GM12873 (cell line): ENCODE data around the gene FBXL4.
A peak's percentile ranks its signal among the peaks of the same experiment; 100 is the strongest.

Experiments
- CTCF ChIP-seq: IDR thresholded peaks from 2 replicates; pipeline ENCODE4 v1.5.1; 2012; ENCODE audit warnings: low read depth, mild to moderate bottlenecking, moderate library complexity, low read length, control low read depth; ENCODE audit not compliant: insufficient read depth; ENCODE audit errors: missing control alignments

The FBXL4 gene

GRCh38 chr6:98843271-98844243, 104.2 kb downstream of the FBXL4 start:
- TF ChIP-seq CTCF = no peak

GRCh38 chr6:98842342-98843180, 105.2 kb downstream of the FBXL4 start:
- TF ChIP-seq CTCF = no peak

GRCh38 chr6:98841621-98842341, 106.0 kb downstream of the FBXL4 start:
- TF ChIP-seq CTCF = no peak

- no peak for TF ChIP-seq CTCF
These were observed 106.7 kb downstream of the FBXL4 start for GRCh38 chr6:98840996-98841513.

GRCh38 chr6:98840385-98840784, 107.4 kb downstream of the FBXL4 start:
- TF ChIP-seq CTCF = no peak

- peak; percentile 27 for TF ChIP-seq CTCF
These were observed 107.9 kb downstream of the FBXL4 start for GRCh38 chr6:98839781-98840361.

- TF ChIP-seq CTCF = no peak
These were observed 108.8 kb downstream of the FBXL4 start for GRCh38 chr6:98838975-98839374.
